HG03025 (cell line): ENCODE measurements around the gene TAAR2.
A peak's percentile ranks its signal among the peaks of the same experiment; 100 is the strongest.
"Not testable (repeated sequence)": the region's sequence is repeated elsewhere in the genome, so short reads cannot be mapped to it uniquely, and the experiment has no call there.

Experiments
- ATAC-seq: cut with Tn5 transposase; IDR thresholded peaks from one replicate; pipeline ENCODE4 v1.9.1; 2021; ENCODE audit warnings: mild to moderate bottlenecking, moderate library complexity; ENCODE audit not compliant: unreplicated experiment, low FRiP score

The TAAR2 gene

GRCh38 chr6:132624175-132624574 is at the start of gene TAAR2:
TAAR2 (minus strand) TSS chr6:132624275; CDS start chr6:132624275, 0 bp downstream.
- ATAC-seq: no peak

- ATAC-seq: no peak
Observed at GRCh38 chr6:132673376-132674094, 49.5 kb upstream of the TAAR2 start.

- no peak for ATAC-seq
Observed at GRCh38 chr6:132671295-132671694, 47.2 kb upstream of the TAAR2 start.

GRCh38 chr6:132669690-132670291 is 45.7 kb upstream of the TAAR2 start:
- ATAC-seq: no peak

GRCh38 chr6:132666118-132666517 is 42.0 kb upstream of the TAAR2 start:
- no peak for ATAC-seq

GRCh38 chr6:132664309-132665034 is 40.4 kb upstream of the TAAR2 start:
- ATAC-seq: no peak

- no peak for ATAC-seq
Observed at GRCh38 chr6:132663661-132664060, 39.6 kb upstream of the TAAR2 start.

GRCh38 chr6:132661906-132662305 is 37.8 kb upstream of the TAAR2 start:
- ATAC-seq: no peak

GRCh38 chr6:132659082-132659481 is 35.0 kb upstream of the TAAR2 start, which contains the start of gene TAAR1:
TAAR1 (minus strand) TSS chr6:132659182; CDS start chr6:132646003, 13,179 bp downstream.
- ATAC-seq: no peak

- ATAC-seq: peak; percentile 73
Observed at GRCh38 chr6:132651062-132651461, 27.0 kb upstream of the TAAR2 start.

- no peak for ATAC-seq
Observed at GRCh38 chr6:132650429-132650828, 26.4 kb upstream of the TAAR2 start.

GRCh38 chr6:132648828-132649227 is 24.8 kb upstream of the TAAR2 start:
- ATAC-seq: no peak

GRCh38 chr6:132648356-132648755 is 24.3 kb upstream of the TAAR2 start:
- peak; percentile 73 for ATAC-seq

- no peak for ATAC-seq
Observed at GRCh38 chr6:132643547-132643946, 19.5 kb upstream of the TAAR2 start.

- ATAC-seq: not testable (repeated sequence)
Observed at GRCh38 chr6:132637135-132637534, 13.1 kb upstream of the TAAR2 start.

- ATAC-seq: not testable (repeated sequence)
Observed at GRCh38 chr6:132635906-132636305, 11.8 kb upstream of the TAAR2 start.

- ATAC-seq: not testable (repeated sequence)
Observed at GRCh38 chr6:132635288-132635687, 11.2 kb upstream of the TAAR2 start.

GRCh38 chr6:132634796-132635195 is 10.7 kb upstream of the TAAR2 start:
- ATAC-seq: no peak

GRCh38 chr6:132633362-132633761 is 9.3 kb upstream of the TAAR2 start:
- ATAC-seq: no peak

- no peak for ATAC-seq
Observed at GRCh38 chr6:132623106-132623845, 799 bp downstream of the TAAR2 start.

- no peak for ATAC-seq
Observed at GRCh38 chr6:132616677-132617076, 7.4 kb downstream of the TAAR2 start.
